Umbilical cord (tissue), 2 donors: ENCODE results near the gene SLC6A6. TPM values are rescaled to one million over a fixed set of nuclear protein-coding genes. Genes with fewer than 3 reads are reported as not detected.
"Not testable (repeated sequence)": the region's sequence is repeated elsewhere in the genome, so short reads cannot be mapped to it uniquely, and the experiment has no call there.

Experiments used
- DNase-seq: peaks from one replicate; pipeline ENCODE4 v3.0.0-alpha.2; 2015; ENCODE audit warnings: low spot score
- total RNA-seq: library from RNA; depleted of rRNA; stranded (reverse); fragments of >200 nt; gene quantifications from one replicate; pipeline ENCODE4 v1.2.3, GENCODE V29; 2014; ENCODE audit warnings: low replicate concordance; ENCODE audit not compliant: insufficient read depth

The SLC6A6 gene
- total RNA-seq, 1 donor from 2014 or later = 19.3 TPM

GRCh38 chr3:14397531-14397930, 4.9 kb upstream of the SLC6A6 start:
- no peak for DNase-seq

GRCh38 chr3:14397940-14398796, 4.2 kb upstream of the SLC6A6 start:
- DNase-seq = no peak

GRCh38 chr3:14398797-14399106, 3.7 kb upstream of the SLC6A6 start:
- no peak for DNase-seq

- no peak for DNase-seq
Observed at GRCh38 chr3:14401692-14402303, 608 bp upstream of the SLC6A6 start.

GRCh38 chr3:14403619-14404155, 1.3 kb downstream of the SLC6A6 start:
- DNase-seq = peak; percentile 57

- DNase-seq = no peak
Observed at GRCh38 chr3:14404186-14404585, 1.8 kb downstream of the SLC6A6 start.

- no peak for DNase-seq
Observed at GRCh38 chr3:14404631-14405359, 2.4 kb downstream of the SLC6A6 start.

- peak; percentile 59 for DNase-seq
Observed at GRCh38 chr3:14405360-14406238, 3.2 kb downstream of the SLC6A6 start.

- no peak for DNase-seq
Observed at GRCh38 chr3:14406336-14406735, 3.9 kb downstream of the SLC6A6 start.

GRCh38 chr3:14406766-14407165, 4.4 kb downstream of the SLC6A6 start:
- no peak for DNase-seq

GRCh38 chr3:14407203-14407602, 4.8 kb downstream of the SLC6A6 start:
- no peak for DNase-seq

GRCh38 chr3:14409779-14410063, 7.3 kb downstream of the SLC6A6 start:
- DNase-seq = not testable (repeated sequence)

GRCh38 chr3:14410106-14410502, 7.7 kb downstream of the SLC6A6 start:
- DNase-seq = no peak

GRCh38 chr3:14410503-14411165, 8.2 kb downstream of the SLC6A6 start:
- no peak for DNase-seq

GRCh38 chr3:14411166-14411526, 8.7 kb downstream of the SLC6A6 start:
- DNase-seq = no peak

- DNase-seq = no peak
Observed at GRCh38 chr3:14411988-14412387, 9.6 kb downstream of the SLC6A6 start.

GRCh38 chr3:14412831-14413380, 10.5 kb downstream of the SLC6A6 start:
- DNase-seq = no peak

GRCh38 chr3:14413381-14414071, 11.1 kb downstream of the SLC6A6 start:
- DNase-seq = peak; percentile 61

- DNase-seq = no peak
Observed at GRCh38 chr3:14414846-14415464, 12.5 kb downstream of the SLC6A6 start.

GRCh38 chr3:14415501-14415900, 13.1 kb downstream of the SLC6A6 start:
- DNase-seq = no peak
